HCEC 1CT (cell line): Measurements from ENCODE around the gene LTF.
"Not testable (repeated sequence)": the region's sequence is repeated elsewhere in the genome, so short reads cannot be mapped to it uniquely, and the experiment has no call there.

Source experiments
- DNase-seq: peaks from one replicate; pipeline ENCODE4 v3.0.0-alpha.2; 2017

LTF gene

GRCh38 chr3:46464326-46465195 is at the start of gene LTF:
Gene LTF, minus strand, starts transcription at chr3:46464905. Its CDS starts 38 bp downstream, at chr3:46464867.
- DNase-seq = no peak

- DNase-seq = no peak
Measured at GRCh38 chr3:46512191-46512749, 47.6 kb upstream of the LTF start.

GRCh38 chr3:46509661-46510187 is 45.0 kb upstream of the LTF start:
- no peak for DNase-seq

GRCh38 chr3:46508850-46509591 is 44.3 kb upstream of the LTF start:
- DNase-seq = no peak

GRCh38 chr3:46506526-46506925 is 41.8 kb upstream of the LTF start:
- no peak for DNase-seq

- DNase-seq = no peak
Measured at GRCh38 chr3:46505953-46506352, 41.2 kb upstream of the LTF start.

GRCh38 chr3:46504789-46505188 is 40.1 kb upstream of the LTF start:
- DNase-seq = no peak

- no peak for DNase-seq
Measured at GRCh38 chr3:46503200-46503874, 38.6 kb upstream of the LTF start.

GRCh38 chr3:46501702-46502101 is 37.0 kb upstream of the LTF start:
- no peak for DNase-seq

- DNase-seq = peak; percentile 18
Measured at GRCh38 chr3:46500656-46501635, 36.2 kb upstream of the LTF start.

- DNase-seq = no peak
Measured at GRCh38 chr3:46498916-46499519, 34.3 kb upstream of the LTF start.

GRCh38 chr3:46497556-46498265 is 33.0 kb upstream of the LTF start, which contains the start of gene RTP3:
Gene RTP3, plus strand, starts transcription at chr3:46497976. Its CDS starts 87 bp downstream, at chr3:46498063.
- no peak for DNase-seq

GRCh38 chr3:46496746-46497555 is 32.2 kb upstream of the LTF start:
- DNase-seq = peak; percentile 43

GRCh38 chr3:46495901-46496456 is 31.3 kb upstream of the LTF start:
- peak; percentile 91 for DNase-seq

GRCh38 chr3:46494491-46494890 is 29.8 kb upstream of the LTF start:
- not testable (repeated sequence) for DNase-seq

GRCh38 chr3:46492890-46493547 is 28.3 kb upstream of the LTF start:
- DNase-seq = no peak

- no peak for DNase-seq
Measured at GRCh38 chr3:46491089-46492070, 26.7 kb upstream of the LTF start.
